ENCODE results near the gene GMPS. TPM values are rescaled to one million over a fixed set of nuclear protein-coding genes. Genes with fewer than 3 reads are reported as not detected.

GMPS gene
- 21.5 TPM for total RNA-seq

DNA sequence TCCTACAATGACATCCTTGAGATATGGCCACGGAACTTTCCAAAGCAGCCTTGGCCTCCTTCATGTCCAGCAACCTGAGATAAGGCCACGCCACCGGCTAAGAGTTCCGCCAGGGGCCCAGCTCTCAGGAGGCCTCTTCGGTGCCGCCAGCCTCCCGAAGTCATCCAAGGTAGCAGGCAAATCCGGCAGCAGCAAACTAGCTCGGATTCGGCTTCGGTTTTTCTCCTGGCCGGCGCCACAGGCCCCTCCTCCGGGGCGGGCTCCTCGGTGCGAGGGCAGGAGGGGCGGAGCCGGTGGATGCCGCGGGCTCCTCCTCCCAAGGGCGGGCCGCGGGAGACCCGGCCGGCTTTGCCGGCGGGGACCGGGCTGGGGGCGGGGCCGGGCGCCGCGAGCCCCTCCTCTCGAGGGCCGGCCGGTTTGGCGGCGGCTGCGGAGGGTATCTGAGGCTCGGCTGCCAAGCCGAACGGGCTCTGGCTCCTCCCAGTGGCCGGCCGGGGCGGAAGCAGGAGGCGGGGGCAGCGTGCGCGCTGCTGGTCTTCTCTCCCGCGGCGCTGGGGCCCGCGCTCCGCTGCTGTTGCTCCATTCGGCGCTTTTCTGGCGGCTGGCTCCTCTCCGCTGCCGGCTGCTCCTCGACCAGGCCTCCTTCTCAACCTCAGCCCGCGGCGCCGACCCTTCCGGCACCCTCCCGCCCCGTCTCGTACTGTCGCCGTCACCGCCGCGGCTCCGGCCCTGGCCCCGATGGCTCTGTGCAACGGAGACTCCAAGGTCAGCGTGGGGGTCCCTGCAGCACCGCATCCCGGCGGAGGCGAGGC lies at the start of gene GMPS:
Gene GMPS, plus strand, starts transcription at position 518 of the 812 bp plus-strand sequence. Its CDS starts 221 bp downstream, at position 739.

DNA sequence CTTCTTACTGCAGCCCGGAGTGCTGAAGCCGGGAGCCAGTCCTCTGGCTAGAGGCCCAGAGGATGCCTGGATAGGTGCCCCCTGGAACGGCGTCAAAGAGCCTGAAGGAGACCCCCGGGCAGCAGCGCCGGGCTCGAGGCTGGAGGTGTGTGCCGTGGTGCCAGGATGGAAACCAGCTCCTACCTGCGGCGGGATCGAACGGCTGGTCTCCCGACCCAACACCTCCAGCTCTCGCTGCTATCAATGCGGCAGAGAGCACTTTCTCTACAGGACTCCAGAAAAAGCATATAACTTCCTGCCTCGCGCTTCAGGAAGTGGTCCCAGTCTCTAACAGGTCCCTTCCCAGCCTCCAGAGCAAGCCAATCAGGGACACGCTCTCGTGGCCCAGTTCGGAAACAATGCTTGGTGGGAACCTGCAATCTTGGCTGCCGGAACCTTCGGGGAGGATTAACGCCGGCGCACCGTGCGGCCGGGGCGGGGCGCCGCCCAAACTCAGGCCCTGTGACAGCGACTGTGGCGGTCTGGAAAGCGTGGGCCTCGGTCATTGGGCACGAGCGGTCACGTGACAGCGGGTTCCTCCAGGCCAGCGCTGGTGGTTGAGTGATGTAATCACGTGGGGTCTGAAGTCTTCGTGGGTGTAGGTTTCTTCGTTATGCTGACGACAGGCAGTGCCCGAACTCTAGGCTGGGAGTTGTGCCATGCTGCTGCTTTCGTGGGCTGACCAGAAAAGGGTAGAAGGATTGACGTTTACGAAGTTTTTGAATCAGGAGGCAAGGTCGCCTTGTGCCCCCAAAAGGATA lies 16.1 kb upstream of the GMPS start, which contains the start of gene SLC33A1:
Gene SLC33A1, minus strand, starts transcription at position 287 of the 800 bp plus-strand sequence. CDS start 430 bp downstream, outside the sequence.

Other genes starting within 250 kb of the GMPS start
- 8.1 TPM for gene PLCH1, start 125.6 kb upstream of the GMPS start, total RNA-seq
- 6.7 TPM for gene C3orf33, start 64.4 kb upstream of the GMPS start, total RNA-seq
- gene SLC33A1, start 16.2 kb upstream of the GMPS start, total RNA-seq, result 37.5 TPM
- gene KCNAB1, start 249.9 kb downstream of the GMPS start, total RNA-seq, result 3.0 TPM

Measured in metanephros (tissue), 1 donor.